Vagina (tissue), 2 donors: Measurements from ENCODE around the gene COL6A3. TPM values are rescaled to one million over a fixed set of nuclear protein-coding genes. Genes with fewer than 3 reads are reported as not detected.

Experiments used
- DNase-seq, 2 donors: peaks; one replicate each; pipeline ENCODE4 v3.0.0-alpha.2; 2017; ENCODE audit errors: extremely low spot score in 2 of 2
- H3K27ac ChIP-seq: fragments of 200-600 bp; sonication (generic); one replicate; pipeline ENCODE4 v1.5.1; 2019
- H3K27me3 ChIP-seq: fragments of 200-600 bp; sonication (generic); one replicate; pipeline ENCODE4 v1.5.1; 2019
- H3K36me3 ChIP-seq, 2 donors: fragments of 200-600 bp; sonication (generic); one replicate each; pipeline ENCODE4 v1.5.1; 2017 to 2019
- H3K4me1 ChIP-seq: fragments of 200-600 bp; sonication (generic); one replicate; pipeline ENCODE4 v1.5.1; 2019
- H3K4me3 ChIP-seq, 2 donors: fragments of 200-600 bp; sonication (generic); 1 replicate in 1 of 2; 2 replicates in 1 of 2; pipeline ENCODE4 v1.5.1; 2016 to 2019
- H3K9me3 ChIP-seq: fragments of 200-600 bp; sonication (generic); one replicate; pipeline ENCODE4 v1.5.1; 2019
- CTCF ChIP-seq, 3 experiments: fragments of 450-650 bp in 2 of 3; fragments of 200-600 bp in 1 of 3; sonication (generic) in 1 of 3; IDR thresholded peaks; one replicate each; pipeline ENCODE4 v1.5.1; 2017 to 2019; ENCODE audit warnings: antibody characterized with exemption in 3 of 3, mild to moderate bottlenecking in 2 of 3, moderate library complexity in 2 of 3
- POLR2A ChIP-seq, 2 donors: fragments of 450-650 bp; IDR thresholded peaks; one replicate each; pipeline ENCODE4 v1.6.1; 2017; ENCODE audit warnings: antibody characterized with exemption in 2 of 2, mild to moderate bottlenecking in 2 of 2, moderate library complexity in 2 of 2
- POLR2AphosphoS5 ChIP-seq, 2 donors: sonication (generic); formaldehyde crosslinking; IDR thresholded peaks; one replicate each; pipeline ENCODE4 v1.9.0; 2017; ENCODE audit warnings: antibody characterized with exemption in 2 of 2, mild to moderate bottlenecking in 2 of 2, low read depth in 1 of 2; ENCODE audit not compliant: insufficient read depth in 1 of 2
- intact Hi-C: fragments of 100-400 bp; cut with DNase I; formaldehyde crosslinking; loops from one replicate; pipeline ENCODE4 v1.15.1; 2023
- total RNA-seq: library from RNA; depleted of rRNA; stranded (reverse); fragments of >200 nt; gene quantifications from one replicate; pipeline ENCODE4 v1.2.3, GENCODE V29; 2016

Gene COL6A3
- total RNA-seq, 1 donor from 2014 or later: 315 TPM

- DNase-seq: no peak
- Histone ChIP-seq H3K27ac (no peak overlapping the region), H3K9me3 (no peaks in the 10 kb centered on the region)
Observed at GRCh38 chr2:237430861-237431260, 16.9 kb upstream of the COL6A3 start.

GRCh38 chr2:237429753-237430152, 15.8 kb upstream of the COL6A3 start:
- Histone ChIP-seq H3K9me3 (no peaks in the 10 kb centered on the region), H3K4me3 (no peak overlapping the region), H3K36me3 (no peaks in the 10 kb centered on the region), H3K27ac (no peak overlapping the region), H3K27me3 (no peaks in the 10 kb centered on the region), H3K4me1 (peaks cover 5% of the 10 kb centered on the region)
- intact Hi-C loops: no loop called here
- no peak for DNase-seq
- TF ChIP-seq POLR2A (IDR thresholded peaks at IDR 0.05): no peak
- no peak for TF ChIP-seq POLR2AphosphoS5 (IDR thresholded peaks at IDR 0.05; ENCODE audit: insufficient read depth in 1 of 2, low read depth in 1 of 2)
- TF ChIP-seq CTCF (IDR thresholded peaks at IDR 0.05): no peak

More at GRCh38 chr2:237430861-237431260, 16.9 kb upstream of the COL6A3 start:
- intact Hi-C loops: no loop called here
- H3K36me3 ChIP-seq: no peaks in the 10 kb centered on the region
- TF ChIP-seq POLR2AphosphoS5 (IDR thresholded peaks at IDR 0.05; ENCODE audit: insufficient read depth in 1 of 2, low read depth in 1 of 2) (no peak), POLR2A (IDR thresholded peaks at IDR 0.05) (no peak), CTCF (IDR thresholded peaks at IDR 0.05) (no peak)
- peaks cover 14% of the 10 kb centered on the region for H3K4me1 ChIP-seq
- H3K4me3 ChIP-seq: no peak overlapping the region
- H3K27me3 ChIP-seq: no peaks in the 10 kb centered on the region

GRCh38 chr2:237427769-237428506, 14.0 kb upstream of the COL6A3 start:
- intact Hi-C loops: no loop called here
- Histone ChIP-seq H3K27ac (no peak overlapping the region), H3K4me1 (no peaks in the 10 kb centered on the region), H3K36me3 (no peaks in the 10 kb centered on the region), H3K9me3 (no peaks in the 10 kb centered on the region), H3K4me3 (no peak overlapping the region), H3K27me3 (no peaks in the 10 kb centered on the region)
- DNase-seq: no peak
- TF ChIP-seq POLR2AphosphoS5 (IDR thresholded peaks at IDR 0.05; ENCODE audit: insufficient read depth in 1 of 2, low read depth in 1 of 2) (no peak), POLR2A (IDR thresholded peaks at IDR 0.05) (no peak), CTCF (IDR thresholded peaks at IDR 0.05) (no peak)

- peaks cover 10% of the 10 kb centered on the region for H3K4me1 ChIP-seq
- intact Hi-C loops: loop anchor here (1.0 kb wide), 1 partner anchor 19 kb away; no protein-coding TSS in a partner anchor
- DNase-seq: no peak
- H3K36me3 ChIP-seq: no peaks in the 10 kb centered on the region
- H3K27me3 ChIP-seq: no peaks in the 10 kb centered on the region
- TF ChIP-seq CTCF (IDR thresholded peaks at IDR 0.05) (no peak), POLR2A (IDR thresholded peaks at IDR 0.05) (no peak), POLR2AphosphoS5 (IDR thresholded peaks at IDR 0.05; ENCODE audit: insufficient read depth in 1 of 2, low read depth in 1 of 2) (no peak)
- no peaks in the 10 kb centered on the region for H3K9me3 ChIP-seq
- no peak overlapping the region for H3K27ac ChIP-seq
- no peak overlapping the region for H3K4me3 ChIP-seq
Observed at GRCh38 chr2:237426517-237426916, 12.6 kb upstream of the COL6A3 start.

GRCh38 chr2:237425320-237425719, 11.4 kb upstream of the COL6A3 start:
- H3K27me3 ChIP-seq: no peaks in the 10 kb centered on the region
- H3K36me3 ChIP-seq: no peaks in the 10 kb centered on the region
- H3K27ac ChIP-seq: no peak overlapping the region
- peaks cover 10% of the 10 kb centered on the region for H3K4me1 ChIP-seq
- TF ChIP-seq CTCF (IDR thresholded peaks at IDR 0.05): no peak
- H3K4me3 ChIP-seq: no peak overlapping the region
- intact Hi-C loops: no loop called here
- DNase-seq: no peak
- no peaks in the 10 kb centered on the region for H3K9me3 ChIP-seq
